Right renal cortex interstitium (tissue), 3 donors: ENCODE data around the gene FADS2. TPM values are rescaled to one million over a fixed set of nuclear protein-coding genes. Genes with fewer than 3 reads are reported as not detected.

Experiments used
- DNase-seq, 3 donors: peaks; one replicate each; pipeline ENCODE4 v3.0.0-alpha.2; 2013; ENCODE audit warnings: low read depth in 3 of 3, low spot score in 2 of 3
- polyA plus RNA-seq, 3 donors: library from polyadenylated mRNA; unstranded; fragments of 120-200 nt; gene quantifications; one replicate each; pipeline ENCODE4 v1.2.1, GENCODE V29; 2013; ENCODE audit not compliant: insufficient read length in 3 of 3

FADS2 gene
- polyA plus RNA-seq, 3 donors: 81.6 to 105 (median 98.8) TPM

DNA sequence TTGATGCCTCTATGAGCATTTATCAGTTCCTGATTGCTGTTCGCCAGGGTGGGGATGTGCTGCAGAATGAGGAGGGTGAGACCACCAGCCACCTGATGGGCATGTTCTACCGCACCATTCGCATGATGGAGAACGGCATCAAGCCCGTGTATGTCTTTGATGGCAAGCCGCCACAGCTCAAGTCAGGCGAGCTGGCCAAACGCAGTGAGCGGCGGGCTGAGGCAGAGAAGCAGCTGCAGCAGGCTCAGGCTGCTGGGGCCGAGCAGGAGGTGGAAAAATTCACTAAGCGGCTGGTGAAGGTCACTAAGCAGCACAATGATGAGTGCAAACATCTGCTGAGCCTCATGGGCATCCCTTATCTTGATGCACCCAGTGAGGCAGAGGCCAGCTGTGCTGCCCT lies 32.6 kb upstream of the FADS2 start:
- DNase-seq: no peak

DNA sequence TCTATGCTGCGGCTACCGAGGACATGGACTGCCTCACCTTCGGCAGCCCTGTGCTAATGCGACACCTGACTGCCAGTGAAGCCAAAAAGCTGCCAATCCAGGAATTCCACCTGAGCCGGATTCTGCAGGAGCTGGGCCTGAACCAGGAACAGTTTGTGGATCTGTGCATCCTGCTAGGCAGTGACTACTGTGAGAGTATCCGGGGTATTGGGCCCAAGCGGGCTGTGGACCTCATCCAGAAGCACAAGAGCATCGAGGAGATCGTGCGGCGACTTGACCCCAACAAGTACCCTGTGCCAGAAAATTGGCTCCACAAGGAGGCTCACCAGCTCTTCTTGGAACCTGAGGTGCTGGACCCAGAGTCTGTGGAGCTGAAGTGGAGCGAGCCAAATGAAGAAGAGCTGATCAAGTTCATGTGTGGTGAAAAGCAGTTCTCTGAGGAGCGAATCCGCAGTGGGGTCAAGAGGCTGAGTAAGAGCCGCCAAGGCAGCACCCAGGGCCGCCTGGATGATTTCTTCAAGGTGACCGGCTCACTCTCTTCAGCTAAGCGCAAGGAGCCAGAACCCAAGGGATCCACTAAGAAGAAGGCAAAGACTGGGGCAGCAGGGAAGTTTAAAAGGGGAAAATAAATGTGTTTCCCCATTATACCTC lies 32.1 kb upstream of the FADS2 start:
- no peak for DNase-seq

DNA sequence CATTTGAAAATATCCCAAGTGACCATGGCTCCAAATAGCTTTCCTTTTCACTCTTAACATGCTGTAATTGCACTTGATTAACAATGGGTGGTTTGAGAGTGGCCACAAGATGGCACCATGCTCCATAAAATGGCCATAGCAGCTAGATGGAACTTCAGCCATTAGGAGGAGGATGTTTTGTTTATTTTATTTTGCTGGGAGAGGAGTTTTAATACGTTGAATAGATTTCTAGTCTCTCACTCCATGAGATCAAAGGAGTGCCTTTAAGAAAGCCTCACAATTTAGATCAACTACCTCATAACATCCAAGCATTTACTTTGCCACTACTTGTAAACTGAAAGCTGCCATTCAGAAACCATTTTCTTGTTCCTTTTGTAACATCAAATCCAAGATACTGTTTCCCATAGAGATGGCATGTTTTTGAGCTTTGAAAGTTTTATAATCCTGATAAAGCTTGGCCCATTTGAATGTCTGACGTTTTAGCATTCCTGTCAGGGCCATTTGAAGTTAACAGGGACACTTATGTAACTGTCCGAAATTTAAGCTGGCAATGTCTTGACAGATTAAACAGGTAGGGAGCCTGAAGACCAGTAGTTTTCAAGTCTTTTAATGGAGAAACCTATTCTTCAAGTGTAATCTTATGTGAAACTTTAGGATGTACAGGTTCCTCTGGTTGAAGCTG lies 30.7 kb upstream of the FADS2 start:
- peak in 2 of 3 donors; percentile 78 to 80 for DNase-seq

DNA sequence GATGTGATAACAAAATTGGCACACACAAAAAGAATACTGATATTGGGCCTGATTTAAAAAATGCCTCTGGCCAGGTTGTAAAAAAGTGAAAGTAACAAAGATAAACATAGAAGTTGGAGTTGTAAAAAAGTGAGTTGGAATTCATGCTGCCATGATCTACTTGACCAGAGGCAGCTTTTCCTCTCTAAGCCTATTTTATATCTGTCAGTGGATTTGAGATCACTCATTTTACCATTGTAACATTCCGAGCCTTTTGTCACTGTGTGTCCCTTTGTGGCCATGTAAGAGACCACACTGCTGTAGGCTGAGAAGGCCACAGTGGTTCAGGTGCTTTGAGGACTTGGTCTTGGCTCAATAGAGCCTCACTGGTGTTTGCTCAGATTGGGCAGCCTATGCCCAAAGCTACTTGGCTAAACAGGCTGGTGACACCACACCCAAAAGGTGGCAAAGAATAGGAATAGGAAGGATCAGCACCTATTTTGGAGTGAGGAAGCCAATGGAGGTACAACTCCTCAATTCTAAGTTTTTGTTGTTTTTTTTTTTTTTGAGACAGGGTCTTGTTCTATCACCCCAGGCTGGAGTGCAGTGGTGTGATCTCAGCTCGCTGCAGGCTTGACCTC lies 28.3 kb upstream of the FADS2 start:
- no peak for DNase-seq

DNA sequence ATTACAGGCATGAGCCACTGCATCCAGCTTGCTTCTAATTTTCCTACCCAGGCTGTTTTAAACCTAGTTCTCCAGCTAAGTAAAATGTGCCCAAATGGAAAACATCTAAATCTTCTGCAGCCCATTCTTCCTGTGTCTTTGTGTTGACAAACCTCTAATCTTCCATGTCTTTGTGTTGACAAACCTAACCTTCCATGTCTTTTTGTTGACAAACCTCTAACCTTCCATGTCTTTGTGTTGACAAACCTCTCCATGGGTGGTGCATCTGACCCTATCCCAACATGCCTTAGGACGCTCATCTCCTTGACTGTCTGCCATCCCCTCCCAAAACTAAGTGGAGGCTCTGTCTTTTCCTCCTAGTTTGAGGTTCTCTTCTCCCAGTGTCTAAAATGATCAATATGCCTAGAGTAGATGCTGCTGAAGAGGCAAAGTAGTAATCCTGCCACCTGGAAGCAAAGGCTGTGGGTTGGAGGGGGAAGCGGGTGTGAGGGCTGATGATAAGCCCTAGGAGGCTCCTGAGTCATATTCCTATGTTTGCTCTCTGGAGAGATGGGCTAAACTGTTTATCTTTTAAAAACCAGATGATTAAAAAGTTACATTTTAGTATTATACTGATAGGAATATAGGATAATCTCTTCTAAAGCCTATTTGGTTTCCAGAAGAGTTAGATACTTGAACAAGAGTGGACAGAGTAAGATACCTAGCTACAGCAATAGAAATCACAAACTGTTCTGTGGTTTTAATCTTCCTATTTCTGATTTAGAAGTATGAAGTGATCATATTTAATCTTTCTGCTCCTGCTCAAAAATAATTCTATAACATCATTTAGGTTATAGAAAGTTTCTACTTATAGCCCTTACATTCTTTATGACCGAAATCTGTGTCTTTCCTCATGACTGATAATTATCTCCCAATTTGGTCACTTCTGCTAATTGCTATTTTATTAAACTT lies 27.5 kb upstream of the FADS2 start:
- no peak for DNase-seq

DNA sequence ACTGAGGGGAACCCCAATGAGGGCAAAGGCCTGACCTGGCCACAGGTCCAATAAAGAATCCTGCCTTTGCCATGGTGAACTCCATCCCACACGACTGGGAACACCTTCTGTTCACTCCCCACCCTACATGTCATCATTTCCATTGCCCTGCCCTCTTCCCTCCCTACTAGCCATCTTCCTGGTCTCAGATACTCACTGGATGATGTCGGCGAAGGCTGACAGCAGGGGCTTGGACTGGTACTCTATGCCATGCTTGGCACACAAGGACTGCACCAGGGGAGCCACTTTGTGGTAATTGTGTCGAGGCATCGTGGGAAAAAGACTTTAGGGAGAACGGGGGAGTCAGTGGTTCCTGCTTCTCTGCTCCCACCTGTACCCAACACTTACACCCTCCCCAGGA lies 25.5 kb upstream of the FADS2 start:
- no peak for DNase-seq

DNA sequence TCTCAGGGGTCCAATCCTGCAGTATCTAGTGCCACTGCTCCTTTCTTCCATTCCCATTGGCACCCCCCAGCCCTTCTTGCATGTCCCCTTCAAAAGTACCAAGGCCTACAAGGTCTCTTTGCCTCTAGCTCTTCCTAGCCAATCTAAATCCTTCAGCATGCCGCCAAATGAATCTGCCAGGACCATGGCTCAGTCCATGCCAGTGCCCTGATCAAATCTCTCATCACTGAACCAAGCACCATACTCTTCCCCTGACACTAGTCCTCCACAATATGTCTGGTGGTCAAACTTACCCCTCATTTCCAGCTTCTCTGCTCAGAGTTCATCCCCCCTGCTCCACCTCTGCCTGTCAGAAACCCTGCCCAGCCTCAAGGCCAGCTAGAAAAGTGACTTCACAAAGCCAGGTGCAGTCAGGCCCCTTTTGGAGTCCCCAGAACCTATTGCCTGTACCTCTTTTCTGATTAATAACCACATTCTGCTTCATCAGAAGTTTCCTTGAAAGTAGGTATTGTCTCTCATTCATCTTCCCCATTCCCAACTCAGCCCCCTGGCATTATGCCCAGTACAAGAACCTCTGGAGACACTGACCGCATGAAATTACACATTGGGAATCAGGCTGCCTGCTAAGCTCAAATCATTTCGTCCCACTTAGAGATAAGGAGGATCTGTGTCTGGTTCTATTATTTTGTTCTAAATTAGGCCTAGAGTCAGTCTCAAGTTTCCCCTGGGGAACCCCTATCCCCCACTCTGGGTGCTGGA lies 24.0 kb upstream of the FADS2 start:
- no peak for DNase-seq

DNA sequence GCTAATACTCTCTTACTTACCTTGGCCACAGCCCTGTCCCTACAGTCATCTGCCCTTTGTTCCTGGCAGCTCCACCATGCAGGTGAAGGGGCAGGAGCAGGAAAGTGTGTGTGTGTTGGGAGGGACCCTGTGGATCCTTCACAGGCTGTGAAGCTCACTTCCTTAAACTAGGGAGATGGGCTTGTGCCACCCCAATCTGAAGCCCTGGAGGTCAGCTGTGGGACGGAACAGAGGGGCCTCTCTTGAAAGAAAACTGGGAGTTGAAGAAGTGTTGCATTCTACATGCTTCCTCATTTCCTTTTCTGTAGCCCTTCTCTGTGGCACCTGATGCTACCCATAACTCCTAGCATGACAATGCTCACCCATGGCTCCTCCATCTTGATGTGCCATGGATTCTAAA lies 23.0 kb upstream of the FADS2 start:
- DNase-seq: no peak

DNA sequence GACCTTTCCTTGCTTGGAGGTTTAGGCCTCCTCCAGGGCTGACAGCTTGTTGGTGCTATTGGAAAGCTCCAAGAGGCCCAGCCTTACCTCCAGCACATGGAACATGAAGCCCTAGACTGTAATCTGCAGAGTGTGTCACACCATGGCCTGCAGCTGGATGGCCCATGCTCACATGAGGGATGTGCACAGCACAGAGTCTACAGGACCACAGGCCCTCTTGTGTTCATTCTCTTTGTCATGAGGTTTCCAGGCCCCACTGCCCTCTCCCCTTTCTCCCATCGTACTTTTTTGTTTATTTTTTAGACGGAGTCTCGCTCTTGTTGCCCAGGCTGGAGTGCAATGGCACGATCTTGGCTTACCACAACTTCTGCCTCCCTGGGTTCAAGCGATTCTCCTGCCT lies 21.3 kb upstream of the FADS2 start:
- DNase-seq: no peak

DNA sequence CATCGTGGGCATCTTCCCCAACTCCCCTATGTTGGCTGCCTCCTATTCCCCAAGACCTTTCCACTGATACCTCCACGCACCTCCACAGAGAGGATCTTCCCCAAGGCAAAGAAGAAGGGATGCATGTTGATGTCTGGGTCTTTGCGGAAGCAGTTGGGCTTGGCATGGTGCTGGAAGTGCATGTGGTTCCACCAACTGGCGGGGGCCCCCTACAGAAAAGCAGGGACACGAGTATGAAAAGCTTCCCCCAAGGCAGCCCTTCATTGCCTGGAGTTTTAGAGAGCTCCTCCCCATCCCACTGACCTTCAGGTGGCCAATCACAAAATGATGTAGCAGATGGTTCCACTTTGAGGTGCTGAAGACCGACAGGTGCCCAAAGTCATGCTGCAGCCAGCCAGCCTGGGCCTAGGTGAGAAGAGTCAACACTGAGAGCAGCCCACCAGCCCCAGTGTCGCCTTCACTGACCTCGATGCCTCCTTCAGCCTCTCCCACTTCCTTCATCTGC lies 17.4 kb upstream of the FADS2 start:
- DNase-seq: no peak

DNA sequence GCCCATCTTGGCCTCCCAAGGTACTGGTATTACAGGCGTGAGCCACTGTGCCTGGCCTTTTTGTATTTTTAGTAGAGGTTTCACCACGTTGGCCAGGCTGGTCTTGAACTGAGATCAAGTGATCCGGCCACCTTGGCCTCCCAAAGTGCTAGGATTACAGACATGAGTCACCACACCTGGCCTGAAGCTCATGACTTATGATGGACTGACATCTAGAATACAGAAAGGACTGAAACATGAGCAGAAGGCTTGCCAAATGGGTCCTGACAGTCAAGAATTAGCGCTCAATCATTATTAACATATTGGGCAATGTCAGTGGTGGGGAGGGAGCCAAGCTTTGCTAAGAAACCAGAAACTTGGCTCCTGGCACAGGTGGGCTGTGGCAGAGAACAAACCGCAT lies 16.3 kb upstream of the FADS2 start:
- no peak for DNase-seq

DNA sequence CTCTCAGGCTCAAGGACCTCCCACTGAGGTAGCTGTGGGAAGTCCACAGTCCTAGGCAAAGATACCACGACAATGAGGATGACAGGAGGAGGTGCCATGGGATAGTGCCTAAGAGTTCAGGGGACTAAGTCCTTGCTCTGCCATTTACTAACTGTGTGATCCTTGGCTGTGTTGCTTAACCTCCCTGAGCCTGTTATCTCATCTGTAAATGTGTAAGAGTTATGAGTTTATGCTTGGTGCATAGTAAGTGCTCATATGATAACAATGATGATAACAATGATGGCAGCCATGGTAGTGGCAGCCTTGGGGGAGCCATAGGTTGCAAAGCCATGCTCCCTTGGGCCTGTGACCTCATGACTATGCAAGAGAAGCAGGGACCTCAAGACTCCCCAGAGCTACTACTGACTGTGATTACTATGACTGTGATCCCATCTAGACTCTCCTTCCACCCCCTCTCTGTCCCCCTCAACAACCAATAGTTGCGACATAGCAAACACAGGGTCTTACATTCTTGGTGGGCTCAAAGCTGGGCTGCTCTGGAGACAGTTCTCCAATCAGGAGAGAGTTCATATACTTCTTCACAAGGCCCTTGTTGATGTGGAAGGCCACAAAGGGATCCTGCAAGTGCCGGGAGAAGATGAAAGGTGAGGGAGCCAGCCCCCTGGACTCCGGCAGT lies 15.2 kb upstream of the FADS2 start:
- no peak for DNase-seq

DNA sequence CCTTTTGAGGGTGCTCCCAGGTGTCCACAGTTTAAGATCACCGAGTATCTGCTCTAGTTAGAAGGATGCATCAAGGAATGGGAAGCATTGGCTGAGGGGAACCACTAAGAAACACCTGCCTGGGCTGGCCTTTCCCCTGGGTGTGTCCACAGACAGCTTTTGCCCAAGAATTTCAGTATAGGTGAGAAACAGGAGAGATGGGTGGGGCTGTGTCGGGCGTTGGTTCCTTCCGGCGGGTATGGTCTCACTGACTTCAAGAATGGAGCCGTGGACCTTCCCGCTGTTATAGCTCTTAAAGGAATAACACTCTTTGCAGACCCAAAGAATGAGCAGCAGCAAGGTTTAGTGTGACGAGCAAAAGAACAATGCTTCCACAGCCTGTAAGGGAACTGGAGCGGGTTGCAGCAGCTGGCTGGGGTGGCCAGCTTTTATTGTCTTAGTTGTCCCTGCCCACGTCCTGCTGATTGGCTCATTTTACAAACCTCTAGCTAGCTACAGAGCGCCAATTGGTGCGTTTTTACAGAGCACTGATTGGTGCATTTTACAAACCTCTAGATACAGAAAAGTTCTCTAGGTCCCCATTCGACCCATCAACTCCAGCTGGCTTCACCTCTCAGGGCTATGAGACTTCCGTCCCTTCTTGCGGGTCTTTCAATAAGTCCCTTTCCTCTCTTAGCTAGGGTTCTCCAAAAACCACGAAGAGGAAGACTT lies 13.7 kb upstream of the FADS2 start:
- DNase-seq: no peak

DNA sequence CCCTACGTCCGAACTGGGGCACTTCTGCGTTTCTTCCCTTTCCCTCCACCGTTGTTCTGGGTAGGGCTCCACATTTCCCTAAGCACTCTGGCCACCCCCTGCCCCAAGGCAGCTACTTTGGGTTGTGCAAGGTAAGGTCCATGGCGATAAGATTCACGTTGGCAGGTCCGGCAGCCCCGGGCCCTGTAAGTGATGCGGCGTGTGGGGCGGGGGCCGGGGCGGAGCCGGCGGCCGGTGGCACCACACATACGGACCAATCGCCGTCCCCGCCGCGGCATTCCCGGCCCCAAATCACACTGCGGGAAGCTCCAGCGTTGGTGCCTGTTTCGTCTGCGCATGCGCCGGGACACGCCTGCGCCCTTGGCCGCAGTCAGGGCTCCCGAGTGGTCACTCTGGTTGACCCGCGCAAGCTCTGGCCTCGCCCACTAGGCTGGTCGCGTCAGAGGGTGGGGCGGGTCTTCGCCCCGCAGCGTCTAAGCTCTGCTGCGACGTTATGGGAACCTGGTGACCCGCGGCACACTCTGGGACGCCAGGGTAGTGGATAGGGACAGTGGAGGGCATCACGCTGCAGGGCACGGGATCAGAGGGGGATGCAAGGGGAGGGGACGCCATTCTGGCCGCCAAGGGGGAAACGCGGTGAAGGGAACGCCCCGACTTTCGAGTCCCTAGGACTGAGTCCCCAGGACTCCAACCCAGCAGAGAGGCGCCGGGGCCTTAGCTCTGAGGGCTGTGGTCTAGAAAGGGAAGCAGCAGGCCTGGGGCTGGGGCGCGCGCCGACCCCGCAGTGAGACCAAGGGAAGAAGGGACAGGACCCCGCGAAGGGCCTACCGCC lies 12.9 kb upstream of the FADS2 start:
- DNase-seq: peak in 1 of 3 donors; percentile 87

DNA sequence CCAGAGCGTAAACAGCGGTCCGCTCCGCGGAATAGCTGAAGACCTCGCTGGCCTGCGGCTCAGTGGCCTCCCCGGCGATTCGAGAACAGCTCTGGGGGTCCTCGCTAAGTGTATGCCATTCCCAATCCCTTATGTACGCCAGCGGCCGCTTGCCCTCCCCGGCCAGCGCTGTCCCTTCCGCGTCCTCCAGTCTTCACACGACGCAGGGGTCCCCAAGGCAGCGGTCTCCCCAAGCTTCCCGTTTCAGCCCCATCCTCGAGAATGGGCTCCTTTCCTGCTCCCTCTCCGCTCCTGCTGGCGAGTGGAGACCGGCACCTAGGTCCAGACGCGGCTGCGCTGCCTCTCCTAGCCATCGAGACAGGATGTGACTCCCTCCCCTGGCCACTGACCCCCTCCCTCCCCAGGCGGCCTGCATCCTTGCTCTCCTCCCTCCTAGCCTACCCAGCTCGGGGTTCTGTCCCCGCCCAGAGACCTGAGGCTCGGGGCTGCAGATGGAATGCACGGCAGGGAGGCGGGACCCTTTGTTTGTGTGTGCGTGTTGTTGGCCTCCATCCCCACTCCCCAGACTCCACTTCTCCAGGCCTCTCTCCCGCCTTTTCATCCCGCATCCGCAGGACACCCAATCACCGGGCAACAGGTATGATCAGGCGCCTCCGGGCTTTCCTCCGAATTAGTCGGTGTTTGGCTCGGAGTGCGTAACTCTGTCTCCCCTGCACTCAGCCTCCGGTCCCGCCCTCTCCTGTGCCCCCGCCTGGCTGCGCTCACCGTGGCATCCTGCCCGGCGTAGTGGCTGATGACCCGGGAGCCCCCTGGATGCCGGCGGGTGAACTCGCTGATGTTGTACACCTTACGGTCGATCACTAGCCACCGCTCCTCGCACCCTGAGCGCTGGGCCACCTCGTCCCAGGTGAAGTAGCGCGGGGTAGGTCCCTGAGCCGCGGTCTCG lies 12.0 kb upstream of the FADS2 start:
- peak in 1 of 3 donors; percentile 50 for DNase-seq

DNA sequence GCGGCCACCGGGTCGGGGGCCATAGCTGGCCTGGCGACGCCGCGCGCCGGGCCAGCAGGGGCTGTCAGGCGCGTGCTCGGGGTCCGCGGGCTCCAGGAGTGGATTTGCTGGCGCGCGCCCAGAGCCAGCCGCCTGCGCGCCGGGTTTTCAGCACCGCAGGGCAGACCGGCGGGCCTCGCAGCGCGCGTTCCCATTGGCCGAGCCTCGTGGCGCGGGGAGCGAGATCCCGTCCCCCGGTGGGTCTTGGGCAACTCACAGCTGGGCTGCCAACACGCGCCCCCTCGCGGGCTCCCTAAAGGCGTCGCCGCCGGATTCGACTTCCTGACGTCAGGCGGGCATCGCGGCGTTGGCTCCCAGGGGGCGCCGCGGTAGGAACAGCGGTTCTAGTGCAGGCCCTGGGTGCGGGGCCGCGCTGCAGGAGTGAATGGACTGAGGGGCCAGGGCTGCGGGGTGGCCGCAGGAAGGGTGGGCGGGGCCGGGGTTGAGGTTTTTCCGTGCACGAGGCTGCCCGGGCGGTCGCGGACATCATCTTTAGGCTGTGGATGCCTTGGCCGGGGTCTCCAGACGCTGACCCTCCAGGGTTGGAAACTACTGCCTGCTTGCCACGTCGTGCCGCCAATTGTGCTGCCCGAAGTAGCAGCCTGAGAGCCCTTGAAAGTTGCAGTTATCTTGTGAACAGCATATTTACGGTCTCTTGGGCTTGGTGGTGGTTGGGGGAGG lies 11.2 kb upstream of the FADS2 start, which contains the start of gene FADS1:
Gene FADS1 (minus strand): TSS at position 268 of the 720 bp plus-strand sequence. CDS start 74 bp downstream, at position 194.
- DNase-seq: peak in 1 of 3 donors; percentile 87
